SW 1271 (cell line): ENCODE results near the gene AGBL4.

Experiments used
- DNase-seq, 2 experiments: peaks; one replicate each; lab custom pipeline; 2025; lab: John Stamatoyannopoulos, UW

The AGBL4 gene

DNA sequence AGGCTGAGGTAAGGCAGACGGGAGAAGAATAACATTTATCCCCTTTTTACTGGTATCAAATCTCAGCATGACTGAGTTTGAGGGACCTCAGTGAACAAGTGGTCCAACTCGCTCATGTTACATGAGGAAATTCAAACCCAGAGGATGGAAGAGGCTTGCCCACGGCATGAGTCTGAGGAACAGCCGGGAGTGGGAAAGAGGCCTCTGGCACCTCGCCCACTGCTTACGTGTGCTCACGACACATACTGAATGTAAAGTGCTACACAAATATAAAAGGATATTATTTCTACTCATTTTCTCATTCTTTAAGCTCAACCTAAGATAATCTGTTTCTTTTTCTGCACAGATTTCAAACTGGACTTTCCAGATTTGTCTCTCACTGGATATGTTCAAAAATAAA lies 1261.8 kb downstream of the AGBL4 start:
- no peak for DNase-seq

DNA sequence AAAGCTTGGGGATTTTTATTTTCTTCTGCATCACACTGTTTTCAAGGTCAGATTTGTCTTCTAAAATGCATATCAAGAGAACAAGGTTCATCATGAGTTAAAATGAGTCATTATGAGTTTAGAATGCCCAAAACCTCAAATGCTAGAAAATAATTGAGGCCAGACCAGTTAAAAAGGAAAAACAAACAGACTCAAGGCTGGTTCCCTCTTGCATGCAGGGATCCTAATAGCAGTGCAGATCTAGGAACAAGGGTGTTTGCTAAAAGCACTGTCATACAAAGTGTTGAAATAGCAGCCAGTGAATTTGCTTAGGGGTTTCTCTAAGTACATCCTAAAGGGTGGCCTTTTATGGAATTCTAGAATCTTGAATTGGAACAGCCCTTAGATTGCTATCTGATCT lies 1262.3 kb downstream of the AGBL4 start:
- no peak for DNase-seq

DNA sequence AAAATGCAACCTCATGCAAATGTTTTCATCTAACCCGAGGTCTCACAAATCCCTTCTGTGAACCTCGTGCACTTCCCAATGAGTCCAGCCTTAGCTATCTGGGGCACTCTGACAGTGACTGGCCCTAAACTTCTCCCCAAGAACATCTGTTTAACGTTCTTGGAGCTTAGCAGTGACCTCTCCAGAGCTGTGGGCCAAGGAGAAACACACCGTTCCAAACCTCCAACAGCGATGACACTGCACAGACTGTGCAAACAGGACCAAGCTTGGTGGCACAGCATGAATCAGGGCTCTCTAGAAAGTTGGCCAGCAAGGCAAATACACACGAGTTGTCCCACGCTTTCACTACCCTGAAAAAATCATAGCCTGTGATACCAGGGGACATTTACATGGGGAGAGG lies 1262.9 kb downstream of the AGBL4 start:
- no peak for DNase-seq

DNA sequence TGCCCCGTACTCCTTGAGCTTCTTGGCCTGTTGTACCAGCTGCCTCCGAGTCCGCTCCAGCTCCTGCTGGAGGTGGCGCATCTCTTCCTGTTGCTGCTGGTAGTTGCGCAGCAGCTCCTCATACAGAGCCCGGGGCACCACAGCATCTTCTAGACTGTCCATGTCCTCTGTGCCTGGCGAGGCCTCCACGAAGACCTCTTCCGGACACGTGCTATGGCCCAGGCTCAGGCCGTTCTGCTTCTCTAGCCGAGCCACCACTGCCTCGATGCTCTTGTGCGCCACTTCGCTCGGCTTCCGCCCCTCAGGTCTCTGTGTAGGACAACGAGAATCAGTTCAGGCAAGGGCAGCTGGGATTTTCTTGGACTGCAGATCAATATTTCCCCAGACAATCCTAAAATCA lies 1264.8 kb downstream of the AGBL4 start:
- DNase-seq: no peak

DNA sequence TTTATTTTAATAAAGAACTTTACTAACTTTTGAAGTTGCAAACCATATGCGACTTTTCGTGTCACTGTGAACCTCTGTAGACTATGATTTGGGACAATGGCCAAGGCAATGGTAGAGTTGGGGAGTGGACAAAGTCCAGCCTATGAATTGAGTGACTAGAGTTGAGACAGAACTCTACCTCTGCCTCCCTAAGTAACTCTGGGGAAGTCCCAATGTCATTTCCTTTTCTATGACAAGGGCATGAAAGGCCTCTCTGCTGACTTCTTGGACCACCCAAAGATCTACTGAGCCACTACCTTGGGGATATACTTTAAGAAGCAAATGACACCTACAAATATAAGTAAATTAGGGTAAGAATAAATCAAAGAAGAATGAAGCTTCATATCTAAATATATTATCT lies 1266.4 kb downstream of the AGBL4 start:
- no peak for DNase-seq

DNA sequence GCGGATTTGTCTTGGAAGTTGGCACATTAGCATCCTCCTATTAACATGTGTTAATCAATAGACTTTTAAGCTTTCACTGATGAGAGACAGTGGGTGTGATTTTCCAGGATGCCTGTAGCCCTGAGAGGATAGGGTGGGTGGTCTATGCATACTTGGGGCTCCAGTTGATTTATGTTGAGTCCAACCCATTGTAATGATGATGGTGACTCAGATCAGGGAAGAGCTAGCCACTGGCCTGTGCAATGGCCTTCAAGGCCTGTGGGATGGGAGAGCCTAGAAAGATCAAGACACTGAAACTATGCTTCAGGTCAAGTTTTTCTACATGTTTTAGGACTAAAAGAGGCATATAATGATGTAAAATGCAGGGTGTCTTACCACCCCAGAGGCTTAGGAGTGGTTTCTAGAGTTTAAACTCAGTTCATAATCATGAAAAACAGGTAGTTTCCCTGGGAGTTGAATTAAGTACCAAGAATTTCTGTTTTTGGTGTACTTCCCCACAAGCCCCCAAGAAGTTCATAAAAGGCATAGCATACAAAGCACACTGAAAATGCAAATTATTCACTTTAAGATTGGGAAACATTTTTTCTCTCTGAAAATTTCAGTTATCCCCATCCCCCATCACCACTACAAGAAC lies 1267.0 kb downstream of the AGBL4 start:
- no peak for DNase-seq

DNA sequence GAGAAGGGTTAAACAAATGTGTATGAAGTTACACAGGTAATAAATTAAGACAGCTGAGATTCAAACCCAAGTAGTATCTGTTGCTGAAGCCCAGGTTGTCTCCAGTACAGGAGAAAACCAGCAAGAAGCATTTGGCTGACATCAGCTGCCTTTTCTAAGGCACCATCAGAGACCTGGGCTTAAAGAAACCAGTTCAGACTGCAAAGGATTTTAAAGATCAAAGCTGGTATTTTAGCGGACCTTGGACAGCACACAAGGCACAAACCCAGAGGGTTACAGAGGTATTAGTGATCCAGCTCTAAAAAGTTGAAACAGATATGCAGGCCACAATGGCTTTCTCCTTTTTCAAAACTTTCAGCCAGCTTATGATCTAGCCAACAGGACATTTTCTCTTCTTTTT lies 1270.5 kb downstream of the AGBL4 start:
- no peak for DNase-seq

DNA sequence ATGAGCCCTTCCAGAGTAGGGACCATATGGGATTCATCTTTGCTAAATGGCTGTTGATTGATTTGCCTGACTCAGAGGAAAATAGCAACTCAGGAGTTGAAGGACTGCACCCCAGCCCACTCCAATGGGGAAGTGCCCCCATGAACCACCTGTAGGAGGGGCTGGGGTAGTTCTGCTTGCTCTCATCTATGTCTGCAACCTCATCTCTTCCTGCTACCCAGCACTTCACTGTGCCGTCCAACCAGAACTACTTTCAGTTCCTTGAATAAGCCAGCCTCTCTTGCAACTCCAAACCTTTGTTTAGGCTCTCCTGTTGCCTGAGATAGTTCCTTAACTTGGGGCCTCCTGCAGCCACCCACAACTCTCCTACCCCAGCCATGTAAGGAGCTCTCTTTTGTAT lies 1273.6 kb downstream of the AGBL4 start:
- no peak for DNase-seq

DNA sequence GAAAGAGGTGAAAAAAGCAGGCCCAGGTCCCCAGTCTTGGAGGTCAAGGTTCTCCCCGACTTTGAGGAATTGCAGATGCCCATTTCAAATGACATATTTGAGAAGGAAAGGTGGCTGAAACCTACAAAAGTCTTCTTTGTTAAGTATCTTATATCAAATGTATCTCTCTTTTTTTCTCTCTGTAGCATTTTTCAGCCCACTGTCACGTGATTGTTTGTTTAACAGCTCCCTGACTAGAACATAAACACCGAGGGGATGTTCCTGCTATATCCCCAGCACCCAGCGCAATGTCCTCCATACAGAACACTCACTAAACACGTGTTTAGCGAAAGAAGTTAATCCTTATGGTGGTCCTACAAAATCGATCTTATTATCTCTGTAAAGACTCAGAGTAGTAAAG lies 1274.7 kb downstream of the AGBL4 start:
- DNase-seq: no peak

DNA sequence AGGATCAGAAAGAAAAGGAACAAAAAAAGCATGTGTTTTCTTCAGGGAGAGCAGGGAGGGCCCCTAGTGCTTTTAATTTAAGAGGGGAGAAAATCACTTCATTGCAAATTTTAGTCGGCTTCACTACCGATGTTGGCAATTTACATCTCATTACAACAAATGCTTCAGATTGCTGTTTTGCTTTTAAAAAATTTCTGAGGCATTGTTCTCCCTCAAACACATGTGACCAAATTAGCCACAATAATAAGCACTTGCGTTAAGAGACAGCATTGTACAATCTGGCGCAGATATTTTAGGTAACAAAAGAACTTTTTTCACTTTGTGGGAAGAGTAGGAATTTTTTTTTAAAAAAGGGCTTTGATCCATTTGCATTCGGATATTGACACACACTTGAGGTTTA lies 1276.8 kb downstream of the AGBL4 start:
- DNase-seq: no peak

DNA sequence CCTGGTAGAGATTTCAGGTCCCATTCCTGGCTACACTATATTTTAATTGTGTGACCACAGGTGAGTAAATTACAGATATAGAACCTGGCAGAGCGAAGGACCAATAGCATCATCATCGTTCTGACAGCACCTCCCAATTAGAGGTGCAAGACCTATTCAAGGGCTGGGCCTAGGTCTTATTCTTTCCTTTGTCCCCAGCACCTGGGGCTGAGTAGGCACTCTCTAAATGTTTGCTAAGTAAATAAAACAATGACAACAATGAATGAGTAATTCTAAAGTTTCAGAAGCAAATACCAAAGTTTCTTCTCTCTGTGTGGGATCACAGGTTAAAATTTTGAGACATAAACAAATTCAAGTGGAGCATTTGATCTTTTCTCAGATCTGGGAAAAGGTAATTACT lies 1279.7 kb downstream of the AGBL4 start:
- DNase-seq: no peak

DNA sequence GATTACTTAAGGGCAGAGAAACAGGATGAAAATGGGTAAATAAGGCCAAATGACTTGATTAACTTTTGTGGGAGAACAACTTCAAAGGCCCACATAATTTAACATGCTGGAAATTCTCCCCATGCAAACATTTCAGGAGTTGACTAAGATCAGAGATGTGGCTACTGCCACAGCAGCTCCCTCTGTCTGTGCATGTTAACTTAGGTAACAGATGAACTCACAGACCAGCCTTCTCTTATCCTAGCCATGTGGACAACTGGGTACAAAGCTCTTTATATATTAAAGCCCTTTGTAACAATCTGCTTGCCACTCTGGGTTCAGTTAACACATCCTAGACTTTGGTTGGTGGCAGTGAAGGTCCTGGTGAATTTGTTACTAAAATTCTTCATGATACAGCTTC lies 1280.3 kb downstream of the AGBL4 start:
- DNase-seq: no peak

DNA sequence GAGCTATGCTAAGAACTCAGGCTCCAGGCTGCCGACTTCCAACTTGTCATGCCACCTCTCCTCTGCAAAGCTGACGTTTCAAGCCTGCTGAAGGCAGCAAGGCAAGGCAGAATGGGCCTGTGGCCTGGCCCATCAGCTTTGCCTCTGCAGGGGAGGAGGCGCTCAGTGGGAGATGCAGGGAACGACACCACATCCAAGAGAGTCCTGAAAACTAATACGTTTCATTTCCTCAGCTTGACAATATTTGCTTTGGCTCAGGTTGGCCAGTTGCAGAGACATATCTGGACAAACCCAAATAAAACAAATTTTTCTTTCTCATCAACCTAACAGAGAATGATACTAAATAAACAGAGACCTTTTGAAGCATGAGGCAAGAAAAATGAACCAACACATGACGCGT lies 1282.4 kb downstream of the AGBL4 start:
- DNase-seq: no peak

DNA sequence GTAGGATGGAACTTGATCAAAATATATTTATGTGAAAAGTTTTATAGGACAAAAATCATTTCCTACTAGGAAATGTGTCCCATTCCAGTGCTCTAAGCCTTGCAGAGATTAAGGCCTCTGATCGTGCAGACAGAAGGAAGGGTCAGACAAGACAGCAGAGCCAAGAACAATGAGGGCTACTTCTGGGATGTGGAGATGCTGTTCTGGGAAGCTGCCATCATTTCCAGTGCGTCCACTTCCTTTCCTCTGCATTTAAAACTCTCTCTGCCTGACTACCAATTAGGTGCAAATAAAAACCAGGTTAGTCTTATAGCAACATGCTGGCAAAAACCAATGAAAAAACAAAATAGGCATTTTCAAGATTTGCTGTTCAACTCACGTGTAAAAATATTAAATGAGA lies 1283.1 kb downstream of the AGBL4 start:
- DNase-seq: no peak

DNA sequence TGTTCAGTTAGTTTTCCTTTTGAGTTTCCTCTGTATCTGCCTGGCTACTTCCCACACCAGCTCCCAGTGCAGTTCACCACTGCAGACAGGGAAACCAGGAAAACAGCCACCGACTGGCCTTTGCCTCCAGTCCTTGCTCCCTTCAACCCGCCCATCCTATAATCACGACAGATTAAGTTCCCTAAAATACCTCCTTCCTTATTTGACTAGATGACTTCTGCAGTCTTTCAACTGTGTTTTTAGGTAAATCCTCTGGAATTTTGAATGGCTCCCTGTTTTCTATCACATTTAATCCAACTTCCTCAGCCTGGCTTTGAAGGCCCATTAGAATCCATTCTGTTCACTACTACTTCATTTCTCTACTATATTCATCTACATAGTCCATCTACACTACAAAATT lies 1284.7 kb downstream of the AGBL4 start:
- no peak for DNase-seq

DNA sequence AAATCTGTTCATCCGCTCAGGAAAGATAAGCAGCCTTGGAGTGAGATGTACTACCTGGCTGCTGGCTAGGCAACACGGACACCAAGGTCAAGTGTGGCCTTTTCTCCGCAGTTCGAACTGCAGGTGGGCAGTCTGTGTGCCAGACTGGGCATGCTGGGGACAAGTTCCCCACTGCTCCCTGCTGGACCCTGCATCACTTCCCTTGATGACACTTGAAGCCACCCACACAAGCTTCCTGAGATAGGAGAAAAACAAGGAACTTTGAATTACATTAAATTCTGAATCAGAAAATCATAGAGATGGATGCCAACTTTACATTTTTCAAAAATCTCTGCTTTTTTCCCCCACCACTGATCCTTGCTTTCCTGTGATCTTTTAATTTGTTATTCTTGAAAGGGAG lies 1285.4 kb downstream of the AGBL4 start:
- DNase-seq: no peak

DNA sequence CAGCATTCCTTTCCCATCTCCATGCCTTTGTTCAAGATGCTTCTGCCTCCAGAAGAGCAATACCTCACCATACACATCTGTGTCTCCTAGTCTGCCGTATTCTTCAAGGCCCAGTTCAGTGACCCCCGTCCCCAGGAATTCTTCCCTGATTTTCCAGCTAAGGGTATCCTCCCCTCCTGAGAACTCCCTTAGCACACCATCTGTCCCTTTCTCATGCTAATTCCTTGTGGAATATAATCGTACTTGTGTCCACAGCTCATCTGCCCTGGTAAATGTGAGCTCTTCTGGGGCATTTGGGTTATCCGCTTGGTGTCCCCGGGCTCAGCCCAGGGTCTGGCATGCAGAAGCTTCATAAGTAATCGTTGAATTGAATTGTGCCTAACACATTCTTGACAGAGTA lies 1288.0 kb downstream of the AGBL4 start:
- DNase-seq: no peak

DNA sequence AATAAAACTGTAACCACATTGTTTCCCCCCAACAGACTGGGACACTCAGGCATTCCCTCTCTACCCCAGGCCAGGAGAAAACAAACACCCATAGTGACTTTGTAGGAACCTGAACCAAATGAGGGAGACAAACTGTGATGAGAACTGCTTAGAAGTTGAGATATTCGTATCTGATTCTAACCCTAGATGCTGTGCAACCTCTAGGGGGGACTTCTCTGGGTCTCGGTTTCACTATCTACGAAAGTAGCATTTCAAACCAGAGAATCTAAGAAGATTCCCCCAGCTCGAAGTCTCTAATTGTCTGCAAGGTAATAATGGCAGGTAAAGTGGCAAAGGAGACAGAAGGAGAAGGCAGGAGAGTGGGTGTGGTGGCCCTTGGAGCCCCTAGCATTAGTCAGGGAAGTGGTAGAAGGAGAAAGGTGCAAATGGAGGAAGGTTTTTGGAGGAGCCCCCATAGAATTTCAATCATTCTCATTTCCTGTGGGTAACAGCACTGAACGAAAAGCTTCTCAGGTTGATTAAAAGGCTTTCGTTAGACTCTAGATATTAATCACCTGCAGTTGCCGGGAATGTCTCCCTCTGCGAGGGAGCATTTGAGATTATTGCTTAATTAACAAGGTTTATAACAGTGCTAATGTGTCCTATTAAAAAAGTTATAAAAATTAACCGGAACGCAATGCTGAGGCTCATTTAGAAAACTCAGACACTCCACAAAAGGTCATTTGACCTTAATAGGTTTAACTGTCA lies 1293.4 kb downstream of the AGBL4 start:
- DNase-seq: no peak

DNA sequence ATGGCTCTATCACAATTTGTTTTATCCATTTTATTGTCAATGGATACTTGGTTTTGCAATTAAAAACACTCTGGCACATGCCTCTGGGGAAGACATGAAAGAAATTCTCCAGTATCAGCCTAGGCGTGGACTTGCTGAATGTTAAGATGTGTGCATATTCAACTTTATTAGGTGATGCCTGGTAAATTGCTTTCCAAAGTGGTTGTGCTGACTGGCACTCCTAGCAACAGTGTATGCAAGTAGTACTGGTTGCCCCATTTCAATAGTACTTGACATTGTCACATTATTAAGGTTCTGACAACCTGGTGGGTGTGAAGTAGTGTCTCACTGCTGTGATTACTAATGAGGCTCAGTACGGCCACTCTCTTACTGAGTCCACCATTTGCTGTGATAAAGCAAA lies 1295.2 kb downstream of the AGBL4 start:
- DNase-seq: no peak

DNA sequence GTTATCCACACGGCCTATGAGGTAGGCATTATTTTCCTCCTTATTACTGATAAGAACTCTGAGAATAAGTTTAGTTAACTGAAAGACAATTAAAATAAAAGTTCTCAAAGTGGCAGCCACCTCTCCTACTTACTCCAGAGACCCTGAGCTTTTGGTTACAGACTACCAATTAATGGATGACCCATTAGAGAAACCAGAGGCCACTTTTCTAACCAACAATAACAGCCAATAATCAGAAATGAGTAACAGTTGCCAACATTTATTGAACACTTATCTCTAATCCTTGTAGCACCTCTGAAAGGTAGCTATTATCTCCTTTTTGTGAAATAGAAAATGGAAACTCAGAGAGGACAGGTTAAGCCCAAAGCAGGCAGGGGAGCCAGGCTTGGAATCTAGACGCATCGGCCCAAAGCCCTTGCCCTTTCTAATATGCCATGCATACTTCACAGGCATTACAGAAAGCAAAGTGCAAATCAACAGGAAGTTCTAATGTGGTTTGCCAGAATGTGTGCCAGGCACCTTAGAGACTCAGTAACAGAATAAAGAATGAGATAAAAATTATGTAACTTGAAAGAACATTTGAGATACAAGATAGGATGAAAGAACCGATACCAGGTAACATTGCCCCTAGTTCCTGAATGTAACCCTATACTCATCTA lies 1297.1 kb downstream of the AGBL4 start:
- DNase-seq: no peak

DNA sequence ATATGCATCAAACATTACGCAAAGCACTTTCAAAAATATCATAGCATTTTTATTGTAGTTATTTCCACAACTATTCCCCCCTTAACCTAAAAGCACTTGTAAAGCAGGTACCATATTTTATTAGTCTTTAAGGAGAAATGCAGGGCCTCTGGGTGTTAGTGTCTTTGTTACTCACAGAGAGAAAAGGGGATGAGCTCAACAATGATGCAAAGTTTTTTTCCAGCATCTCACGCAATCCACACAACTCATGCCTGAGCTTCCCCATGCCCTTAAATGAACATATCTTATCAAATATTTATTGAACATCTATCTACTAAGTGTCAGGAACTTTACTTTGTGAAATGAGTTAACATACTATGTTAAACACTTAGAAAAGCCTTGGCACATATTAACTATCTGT lies 1297.6 kb downstream of the AGBL4 start:
- no peak for DNase-seq

DNA sequence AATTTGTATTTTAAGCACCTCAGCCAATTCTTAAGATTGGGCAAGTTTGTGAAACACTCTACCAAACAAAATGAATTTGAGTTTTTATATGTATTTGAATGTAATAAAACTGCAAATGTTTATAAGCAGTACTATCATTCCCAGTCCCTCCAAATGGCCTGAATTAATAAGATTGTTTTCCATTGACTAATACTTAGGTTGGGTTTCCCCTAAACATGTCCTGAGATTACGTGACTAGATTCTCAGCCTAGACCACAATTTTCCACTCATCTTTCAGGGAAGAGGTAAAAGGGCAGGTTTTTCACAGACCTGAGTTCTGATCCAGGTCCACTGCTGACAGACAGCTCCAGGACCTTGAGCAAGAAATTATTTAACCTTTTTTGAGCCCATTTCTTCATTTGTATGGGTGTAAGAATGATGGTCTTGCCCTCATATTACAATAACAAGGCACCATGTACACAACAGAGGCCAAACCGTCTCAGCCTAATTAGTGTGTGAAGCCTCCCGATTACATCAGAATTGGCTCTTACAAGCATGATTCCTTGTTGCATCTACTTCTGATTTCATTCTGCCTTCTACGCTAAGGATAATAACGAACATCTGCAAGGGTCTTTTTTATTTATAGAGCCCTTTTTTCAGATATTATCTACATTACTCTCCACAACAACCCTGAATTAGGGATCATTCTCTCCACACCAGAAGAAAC lies 1298.3 kb downstream of the AGBL4 start:
- no peak for DNase-seq

DNA sequence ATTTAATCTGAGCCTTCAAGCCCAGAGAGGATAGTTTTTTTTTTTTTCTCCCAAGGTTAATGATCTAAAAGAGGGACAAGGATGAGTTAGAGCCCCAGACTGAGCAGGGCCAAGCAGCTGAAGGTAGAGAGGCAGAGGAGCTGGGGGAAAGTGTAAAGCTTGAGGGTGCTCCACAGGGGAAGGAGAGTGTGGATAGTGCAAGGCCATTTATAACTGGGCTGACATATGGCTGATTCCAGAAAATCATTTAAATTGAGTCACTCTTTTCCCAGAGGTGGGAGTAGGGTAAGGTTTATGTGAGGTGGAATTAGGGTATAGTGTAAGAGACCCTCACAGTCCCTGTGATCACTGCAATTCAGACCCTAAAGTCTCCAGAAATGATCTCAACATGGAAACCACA lies 1302.8 kb downstream of the AGBL4 start:
- DNase-seq: no peak
